Middle frontal gyrus (tissue), 1 donor: ENCODE measurements around the gene ANKS1A.

Source experiments
- DNase-seq: peaks from one replicate; pipeline ENCODE4 v3.0.0-alpha.2; 2015; ENCODE audit warnings: low spot score; ENCODE audit errors: extremely low spot score

ANKS1A gene

GRCh38 chr6:35067234-35067633, 178.2 kb downstream of the ANKS1A start:
- no peak for DNase-seq

GRCh38 chr6:35068206-35068605, 179.2 kb downstream of the ANKS1A start:
- no peak for DNase-seq

GRCh38 chr6:35068644-35069043, 179.6 kb downstream of the ANKS1A start:
- no peak for DNase-seq

GRCh38 chr6:35069262-35069661, 180.2 kb downstream of the ANKS1A start:
- DNase-seq: no peak

- DNase-seq: no peak
Observed at GRCh38 chr6:35070111-35070510, 181.1 kb downstream of the ANKS1A start.

- DNase-seq: no peak
Observed at GRCh38 chr6:35071347-35071994, 182.4 kb downstream of the ANKS1A start.

- no peak for DNase-seq
Observed at GRCh38 chr6:35072051-35072697, 183.1 kb downstream of the ANKS1A start.

GRCh38 chr6:35072698-35073055, 183.6 kb downstream of the ANKS1A start:
- DNase-seq: no peak

- DNase-seq: no peak
Observed at GRCh38 chr6:35073211-35073610, 184.2 kb downstream of the ANKS1A start.

GRCh38 chr6:35073766-35074471, 184.9 kb downstream of the ANKS1A start:
- DNase-seq: no peak

- no peak for DNase-seq
Observed at GRCh38 chr6:35076997-35077712, 188.1 kb downstream of the ANKS1A start.

GRCh38 chr6:35077713-35078105, 188.7 kb downstream of the ANKS1A start:
- DNase-seq: no peak

GRCh38 chr6:35078226-35078850, 189.3 kb downstream of the ANKS1A start:
- no peak for DNase-seq

GRCh38 chr6:35078896-35079295, 189.8 kb downstream of the ANKS1A start:
- no peak for DNase-seq

- DNase-seq: no peak
Observed at GRCh38 chr6:35079311-35080000, 190.4 kb downstream of the ANKS1A start.

- DNase-seq: no peak
Observed at GRCh38 chr6:35080016-35080680, 191.1 kb downstream of the ANKS1A start.

- DNase-seq: no peak
Observed at GRCh38 chr6:35080821-35081425, 191.9 kb downstream of the ANKS1A start.

GRCh38 chr6:35081426-35081851, 192.4 kb downstream of the ANKS1A start:
- no peak for DNase-seq

- no peak for DNase-seq
Observed at GRCh38 chr6:35082046-35082732, 193.1 kb downstream of the ANKS1A start.
